Peyer's patch (tissue), 4 donors: Measurements from ENCODE around the gene MEFV.
A peak's percentile ranks its signal among the peaks of the same experiment; 100 is the strongest.

Source experiments
- CTCF ChIP-seq, 6 experiments: fragments of 450-650 bp in 4 of 6; fragments of 200-600 bp in 2 of 6; sonication (generic) in 1 of 6; IDR thresholded peaks; one replicate each; pipeline ENCODE4 v1.5.1; 2017 to 2019; ENCODE audit warnings: antibody characterized with exemption in 6 of 6, mild to moderate bottlenecking in 3 of 6, moderate library complexity in 1 of 6
- POLR2A ChIP-seq, 2 donors: fragments of 450-650 bp; IDR thresholded peaks; one replicate each; pipeline ENCODE4 v1.5.1; 2017; ENCODE audit warnings: antibody characterized with exemption in 2 of 2, mild to moderate bottlenecking in 2 of 2, moderate library complexity in 2 of 2

GRCh38 chr16:3264137-3265036 is 8.0 kb upstream of the MEFV start:
- TF ChIP-seq CTCF (IDR thresholded peaks at IDR 0.05) (peak in 4 of 6 experiments; percentile 17 to 49 (median 40)), POLR2A (IDR thresholded peaks at IDR 0.05) (peak; percentile 72 to 76)
